GM23338 (cell line): ENCODE results near the gene PLCH2. TPM values are rescaled to one million over a fixed set of nuclear protein-coding genes. Genes with fewer than 3 reads are reported as not detected.

Experiments used
- ATAC-seq: fragments of 200-7000 bp; cut with Tn5 transposase; 3 replicates; pipeline ENCODE4 v1.9.1; 2020
- DNase-seq: peaks from one replicate; pipeline ENCODE4 v3.0.0-alpha.2; 2015; ENCODE audit warnings: low spot score
- H2AFZ ChIP-seq: fragments of 200-600 bp; sonication (generic); 2 replicates; pipeline ENCODE4 v1.8.0; 2016; ENCODE audit warnings: antibody characterized with exemption, mild to moderate bottlenecking, moderate library complexity
- H3F3A ChIP-seq: fragments of 200-600 bp; sonication (generic); replicated peaks from 2 replicates; pipeline ENCODE4 v1.8.0; 2017; ENCODE audit warnings: antibody characterized with exemption, mixed run types, low read depth
- H3K27ac ChIP-seq: fragments of 200-600 bp; sonication (generic); 2 replicates; pipeline ENCODE4 v1.6.1; 2016; ENCODE audit warnings: low read depth
- H3K27me3 ChIP-seq: fragments of 200-600 bp; sonication (generic); 2 replicates; pipeline ENCODE4 v1.8.0; 2016; ENCODE audit warnings: mild to moderate bottlenecking, mixed run types, moderate library complexity; ENCODE audit not compliant: insufficient read depth
- H3K36me3 ChIP-seq: fragments of 200-600 bp; sonication (generic); 2 replicates; pipeline ENCODE4 v1.8.0; 2016; ENCODE audit warnings: mild to moderate bottlenecking; ENCODE audit not compliant: insufficient read depth
- H3K4me1 ChIP-seq: fragments of 200-600 bp; sonication (generic); 2 replicates; pipeline ENCODE4 v1.8.0; 2016; ENCODE audit warnings: mild to moderate bottlenecking, moderate library complexity; ENCODE audit not compliant: insufficient read depth
- H3K4me2 ChIP-seq: fragments of 200-600 bp; sonication (generic); 2 replicates; pipeline ENCODE4 v1.7.1; 2017; ENCODE audit warnings: mixed run types
- H3K4me3 ChIP-seq: fragments of 200-600 bp; sonication (generic); 2 replicates; pipeline ENCODE4 v1.6.1; 2016; ENCODE audit warnings: mixed run types
- H3K79me2 ChIP-seq: fragments of 200-600 bp; sonication (generic); replicated peaks from 2 replicates; pipeline ENCODE4 v1.8.0; 2017; ENCODE audit warnings: mild to moderate bottlenecking; ENCODE audit not compliant: insufficient read depth
- H3K9me2 ChIP-seq: fragments of 200-600 bp; sonication (generic); 2 replicates; pipeline ENCODE4 v1.8.0; 2017; ENCODE audit not compliant: insufficient read depth
- H4K20me1 ChIP-seq: fragments of 200-600 bp; sonication (generic); replicated peaks from 2 replicates; pipeline ENCODE4 v1.8.0; 2017; ENCODE audit warnings: mild to moderate bottlenecking; ENCODE audit not compliant: insufficient read depth
- H3K27ac Mint-ChIP-seq: 2 replicates; pipeline ENCODE4 v1.8.0; 2020; ENCODE audit warnings: inconsistent platforms, mild to moderate bottlenecking, moderate library complexity, mixed read lengths
- H3K27me3 Mint-ChIP-seq: 3 replicates; pipeline ENCODE4 v1.8.0; 2022; ENCODE audit warnings: low read depth, mild to moderate bottlenecking, moderate library complexity, mixed read lengths, inconsistent platforms; ENCODE audit not compliant: insufficient read depth, poor library complexity
- H3K36me3 Mint-ChIP-seq: 3 replicates; pipeline ENCODE4 v1.8.0; 2021; ENCODE audit warnings: low read depth, mild to moderate bottlenecking, inconsistent platforms, moderate library complexity, mixed read lengths
- H3K4me1 Mint-ChIP-seq: 3 replicates; pipeline ENCODE4 v1.8.0; 2020; ENCODE audit warnings: mild to moderate bottlenecking, inconsistent platforms, mixed read lengths
- H3K4me3 Mint-ChIP-seq: 3 replicates; pipeline ENCODE4 v1.8.0; 2021; ENCODE audit warnings: moderate library complexity, mild to moderate bottlenecking, inconsistent platforms, mixed read lengths
- H3K9me3 Mint-ChIP-seq: 3 replicates; pipeline ENCODE4 v1.8.0; 2020; ENCODE audit warnings: moderate library complexity, mild to moderate bottlenecking, inconsistent platforms, mixed read lengths
- CREB1 ChIP-seq: fragments of 250-450 bp; sonication (Bioruptor Pico); IDR thresholded peaks from 2 replicates; pipeline ENCODE4 v1.5.0; 2020; ENCODE audit warnings: low read depth, mild to moderate bottlenecking, moderate library complexity
- CTCF ChIP-seq, 2 experiments: fragments of 200-600 bp in 1 of 2; sonication (generic) in 1 of 2; conservative IDR thresholded peaks; 2 replicates each; pipeline versions ENCODE4 v1.5.1 to v1.6.1; 2016 to 2017; ENCODE audit warnings: antibody characterized with exemption in 2 of 2, low read depth in 2 of 2, mild to moderate bottlenecking in 2 of 2, moderate library complexity in 1 of 2
- EZH2 ChIP-seq: fragments of 200-600 bp; sonication (generic); IDR thresholded peaks from one replicate; pipeline ENCODE4 v1.8.0; 2017; ENCODE audit warnings: antibody characterized with exemption, mild to moderate bottlenecking, low read depth; ENCODE audit not compliant: unreplicated experiment
- EZH2phosphoT487 ChIP-seq: fragments of 200-600 bp; sonication (generic); IDR thresholded peaks from one replicate; pipeline ENCODE4 v1.8.1; 2018; ENCODE audit warnings: antibody characterized with exemption; ENCODE audit not compliant: unreplicated experiment
- JUNB ChIP-seq: IDR thresholded peaks from one replicate; pipeline ENCODE4 v1.6.1; 2016; ENCODE audit warnings: antibody characterized with exemption; ENCODE audit not compliant: unreplicated experiment
- NANOG ChIP-seq: IDR thresholded peaks from 2 replicates; pipeline ENCODE4 v1.6.1; 2016; ENCODE audit warnings: antibody characterized with exemption, borderline replicate concordance
- POLR2AphosphoS5 ChIP-seq: IDR thresholded peaks from 2 replicates; pipeline ENCODE4 v1.6.1; 2016; ENCODE audit warnings: antibody characterized with exemption, low read depth
- STAT1 ChIP-seq: IDR thresholded peaks from one replicate; pipeline ENCODE4 v1.6.1; 2016; ENCODE audit warnings: antibody characterized with exemption; ENCODE audit not compliant: unreplicated experiment
- ZNF114 ChIP-seq: fragments of 250-450 bp; sonication (Bioruptor Pico); IDR thresholded peaks from 2 replicates; pipeline ENCODE4 v1.5.0; 2020; ENCODE audit warnings: mild to moderate bottlenecking, moderate library complexity
- ZNF331 ChIP-seq: fragments of 250-450 bp; sonication (Bioruptor Pico); IDR thresholded peaks from 2 replicates; pipeline ENCODE4 v1.5.0; 2020; ENCODE audit warnings: low read depth, mild to moderate bottlenecking, moderate library complexity
- polyA plus RNA-seq: library from polyadenylated mRNA; unstranded; fragments of >200 nt; fragmentation: Nextera tagmentation; extraction: Ambion mirVana; gene quantifications from 2 replicates; pipeline ENCODE4 v1.2.1, GENCODE V29; 2016
- total RNA-seq: library from RNA; depleted of rRNA; stranded (reverse); fragments of >200 nt; shearing (Covaris generic); gene quantifications from 2 replicates; pipeline ENCODE4 v1.2.3, GENCODE V29; 2014
- TF ChIP-seq, protein P1 (sequence below): IDR thresholded peaks from one replicate; pipeline ENCODE4 v1.6.1; 2018; ENCODE audit warnings: antibody characterized with exemption; ENCODE audit not compliant: unreplicated experiment
- TF ChIP-seq, protein P2 (sequence below): IDR thresholded peaks from 2 replicates; pipeline ENCODE4 v1.6.1; 2016; ENCODE audit warnings: antibody characterized with exemption
- TF ChIP-seq, protein P3 (sequence below): fragments of 250-450 bp; sonication (Bioruptor Pico); IDR thresholded peaks from 2 replicates; pipeline ENCODE4 v1.5.0; 2020; ENCODE audit warnings: mild to moderate bottlenecking, moderate library complexity

PLCH2 gene
- total and polyA plus RNA-seq, 2 experiments from 2014 or later, result 0.31 TPM; not detected in 1

DNA sequence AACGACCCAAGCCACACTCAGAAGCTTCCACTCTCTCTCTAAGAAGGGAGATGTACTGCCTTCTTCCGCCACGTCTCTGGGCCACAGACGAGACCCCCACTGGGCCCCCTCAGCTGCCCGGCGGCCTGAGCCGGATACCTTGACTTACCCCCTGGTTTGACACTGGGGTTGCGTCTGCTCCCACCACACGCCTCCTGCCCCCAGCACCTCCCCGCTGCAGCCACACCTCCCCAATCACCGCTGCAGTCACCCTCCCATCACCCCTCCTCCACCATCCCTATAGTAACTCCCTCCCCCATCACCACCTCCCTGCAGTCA, 39.6 kb downstream of the PLCH2 start:
- Histone ChIP-seq H3F3A (no peaks in the 10 kb centered on the region), H3K4me3 (no peak overlapping the region), H3K27ac (no peak overlapping the region), H3K4me2 (no peak overlapping the region), H3K27me3 (no peaks in the 10 kb centered on the region), H4K20me1 (peaks cover 3% of the 10 kb centered on the region; the same call in 1 of the 2 replicates), H3K4me1 (no peaks in the 10 kb centered on the region), H2AFZ (no peak overlapping the region), H3K9me2 (no peaks in the 10 kb centered on the region), H3K79me2 (no peaks in the 10 kb centered on the region), H3K36me3 (no peaks in the 10 kb centered on the region; the same call in 1 of the 2 replicates)
- Mint-ChIP-seq H3K4me3 (no peak overlapping the region), H3K27me3 (peaks cover 1% of the 10 kb centered on the region), H3K36me3 (peaks cover 31% of the 10 kb centered on the region), H3K9me3 (no peaks in the 10 kb centered on the region), H3K27ac (no peak overlapping the region), H3K4me1 (no peaks in the 10 kb centered on the region)
- ATAC-seq (no peak), DNase-seq (no peak)
- TF ChIP-seq NANOG, result no peak
- TF ChIP-seq CTCF (conservative IDR thresholded peaks at IDR 0.05; ENCODE audit: low read depth in 2 of 2), result no peak
- TF ChIP-seq, protein P1, sequence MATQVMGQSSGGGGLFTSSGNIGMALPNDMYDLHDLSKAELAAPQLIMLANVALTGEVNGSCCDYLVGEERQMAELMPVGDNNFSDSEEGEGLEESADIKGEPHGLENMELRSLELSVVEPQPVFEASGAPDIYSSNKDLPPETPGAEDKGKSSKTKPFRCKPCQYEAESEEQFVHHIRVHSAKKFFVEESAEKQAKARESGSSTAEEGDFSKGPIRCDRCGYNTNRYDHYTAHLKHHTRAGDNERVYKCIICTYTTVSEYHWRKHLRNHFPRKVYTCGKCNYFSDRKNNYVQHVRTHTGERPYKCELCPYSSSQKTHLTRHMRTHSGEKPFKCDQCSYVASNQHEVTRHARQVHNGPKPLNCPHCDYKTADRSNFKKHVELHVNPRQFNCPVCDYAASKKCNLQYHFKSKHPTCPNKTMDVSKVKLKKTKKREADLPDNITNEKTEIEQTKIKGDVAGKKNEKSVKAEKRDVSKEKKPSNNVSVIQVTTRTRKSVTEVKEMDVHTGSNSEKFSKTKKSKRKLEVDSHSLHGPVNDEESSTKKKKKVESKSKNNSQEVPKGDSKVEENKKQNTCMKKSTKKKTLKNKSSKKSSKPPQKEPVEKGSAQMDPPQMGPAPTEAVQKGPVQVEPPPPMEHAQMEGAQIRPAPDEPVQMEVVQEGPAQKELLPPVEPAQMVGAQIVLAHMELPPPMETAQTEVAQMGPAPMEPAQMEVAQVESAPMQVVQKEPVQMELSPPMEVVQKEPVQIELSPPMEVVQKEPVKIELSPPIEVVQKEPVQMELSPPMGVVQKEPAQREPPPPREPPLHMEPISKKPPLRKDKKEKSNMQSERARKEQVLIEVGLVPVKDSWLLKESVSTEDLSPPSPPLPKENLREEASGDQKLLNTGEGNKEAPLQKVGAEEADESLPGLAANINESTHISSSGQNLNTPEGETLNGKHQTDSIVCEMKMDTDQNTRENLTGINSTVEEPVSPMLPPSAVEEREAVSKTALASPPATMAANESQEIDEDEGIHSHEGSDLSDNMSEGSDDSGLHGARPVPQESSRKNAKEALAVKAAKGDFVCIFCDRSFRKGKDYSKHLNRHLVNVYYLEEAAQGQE, result no peak
- no peak for TF ChIP-seq STAT1
- no peak for TF ChIP-seq CREB1
- TF ChIP-seq, protein P2, sequence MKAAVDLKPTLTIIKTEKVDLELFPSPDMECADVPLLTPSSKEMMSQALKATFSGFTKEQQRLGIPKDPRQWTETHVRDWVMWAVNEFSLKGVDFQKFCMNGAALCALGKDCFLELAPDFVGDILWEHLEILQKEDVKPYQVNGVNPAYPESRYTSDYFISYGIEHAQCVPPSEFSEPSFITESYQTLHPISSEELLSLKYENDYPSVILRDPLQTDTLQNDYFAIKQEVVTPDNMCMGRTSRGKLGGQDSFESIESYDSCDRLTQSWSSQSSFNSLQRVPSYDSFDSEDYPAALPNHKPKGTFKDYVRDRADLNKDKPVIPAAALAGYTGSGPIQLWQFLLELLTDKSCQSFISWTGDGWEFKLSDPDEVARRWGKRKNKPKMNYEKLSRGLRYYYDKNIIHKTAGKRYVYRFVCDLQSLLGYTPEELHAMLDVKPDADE, result no peak
- TF ChIP-seq, protein P3, sequence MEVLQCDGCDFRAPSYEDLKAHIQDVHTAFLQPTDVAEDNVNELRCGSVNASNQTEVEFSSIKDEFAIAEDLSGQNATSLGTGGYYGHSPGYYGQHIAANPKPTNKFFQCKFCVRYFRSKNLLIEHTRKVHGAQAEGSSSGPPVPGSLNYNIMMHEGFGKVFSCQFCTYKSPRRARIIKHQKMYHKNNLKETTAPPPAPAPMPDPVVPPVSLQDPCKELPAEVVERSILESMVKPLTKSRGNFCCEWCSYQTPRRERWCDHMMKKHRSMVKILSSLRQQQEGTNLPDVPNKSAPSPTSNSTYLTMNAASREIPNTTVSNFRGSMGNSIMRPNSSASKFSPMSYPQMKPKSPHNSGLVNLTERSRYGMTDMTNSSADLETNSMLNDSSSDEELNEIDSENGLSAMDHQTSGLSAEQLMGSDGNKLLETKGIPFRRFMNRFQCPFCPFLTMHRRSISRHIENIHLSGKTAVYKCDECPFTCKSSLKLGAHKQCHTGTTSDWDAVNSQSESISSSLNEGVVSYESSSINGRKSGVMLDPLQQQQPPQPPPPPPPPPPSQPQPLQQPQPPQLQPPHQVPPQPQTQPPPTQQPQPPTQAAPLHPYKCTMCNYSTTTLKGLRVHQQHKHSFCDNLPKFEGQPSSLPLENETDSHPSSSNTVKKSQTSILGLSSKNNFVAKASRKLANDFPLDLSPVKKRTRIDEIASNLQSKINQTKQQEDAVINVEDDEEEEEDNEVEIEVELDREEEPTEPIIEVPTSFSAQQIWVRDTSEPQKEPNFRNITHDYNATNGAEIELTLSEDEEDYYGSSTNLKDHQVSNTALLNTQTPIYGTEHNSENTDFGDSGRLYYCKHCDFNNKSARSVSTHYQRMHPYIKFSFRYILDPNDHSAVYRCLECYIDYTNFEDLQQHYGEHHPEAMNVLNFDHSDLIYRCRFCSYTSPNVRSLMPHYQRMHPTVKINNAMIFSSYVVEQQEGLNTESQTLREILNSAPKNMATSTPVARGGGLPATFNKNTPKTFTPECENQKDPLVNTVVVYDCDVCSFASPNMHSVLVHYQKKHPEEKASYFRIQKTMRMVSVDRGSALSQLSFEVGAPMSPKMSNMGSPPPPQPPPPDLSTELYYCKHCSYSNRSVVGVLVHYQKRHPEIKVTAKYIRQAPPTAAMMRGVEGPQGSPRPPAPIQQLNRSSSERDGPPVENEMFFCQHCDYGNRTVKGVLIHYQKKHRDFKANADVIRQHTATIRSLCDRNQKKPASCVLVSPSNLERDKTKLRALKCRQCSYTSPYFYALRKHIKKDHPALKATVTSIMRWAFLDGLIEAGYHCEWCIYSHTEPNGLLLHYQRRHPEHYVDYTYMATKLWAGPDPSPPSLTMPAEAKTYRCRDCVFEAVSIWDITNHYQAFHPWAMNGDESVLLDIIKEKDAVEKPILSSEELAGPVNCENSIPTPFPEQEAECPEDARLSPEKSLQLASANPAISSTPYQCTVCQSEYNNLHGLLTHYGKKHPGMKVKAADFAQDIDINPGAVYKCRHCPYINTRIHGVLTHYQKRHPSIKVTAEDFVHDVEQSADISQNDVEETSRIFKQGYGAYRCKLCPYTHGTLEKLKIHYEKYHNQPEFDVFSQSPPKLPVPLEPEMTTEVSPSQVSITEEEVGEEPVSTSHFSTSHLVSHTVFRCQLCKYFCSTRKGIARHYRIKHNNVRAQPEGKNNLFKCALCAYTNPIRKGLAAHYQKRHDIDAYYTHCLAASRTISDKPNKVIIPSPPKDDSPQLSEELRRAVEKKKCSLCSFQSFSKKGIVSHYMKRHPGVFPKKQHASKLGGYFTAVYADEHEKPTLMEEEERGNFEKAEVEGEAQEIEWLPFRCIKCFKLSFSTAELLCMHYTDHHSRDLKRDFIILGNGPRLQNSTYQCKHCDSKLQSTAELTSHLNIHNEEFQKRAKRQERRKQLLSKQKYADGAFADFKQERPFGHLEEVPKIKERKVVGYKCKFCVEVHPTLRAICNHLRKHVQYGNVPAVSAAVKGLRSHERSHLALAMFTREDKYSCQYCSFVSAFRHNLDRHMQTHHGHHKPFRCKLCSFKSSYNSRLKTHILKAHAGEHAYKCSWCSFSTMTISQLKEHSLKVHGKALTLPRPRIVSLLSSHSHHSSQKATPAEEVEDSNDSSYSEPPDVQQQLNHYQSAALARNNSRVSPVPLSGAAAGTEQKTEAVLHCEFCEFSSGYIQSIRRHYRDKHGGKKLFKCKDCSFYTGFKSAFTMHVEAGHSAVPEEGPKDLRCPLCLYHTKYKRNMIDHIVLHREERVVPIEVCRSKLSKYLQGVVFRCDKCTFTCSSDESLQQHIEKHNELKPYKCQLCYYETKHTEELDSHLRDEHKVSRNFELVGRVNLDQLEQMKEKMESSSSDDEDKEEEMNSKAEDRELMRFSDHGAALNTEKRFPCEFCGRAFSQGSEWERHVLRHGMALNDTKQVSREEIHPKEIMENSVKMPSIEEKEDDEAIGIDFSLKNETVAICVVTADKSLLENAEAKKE (CRISPR knock-in tag), result no peak
- no peak for TF ChIP-seq POLR2AphosphoS5
- no peak for TF ChIP-seq ZNF331 (CRISPR knock-in tag)
- TF ChIP-seq JUNB, result no peak
- TF ChIP-seq EZH2phosphoT487, result no peak
- no peak for TF ChIP-seq EZH2
- no peak for TF ChIP-seq ZNF114 (CRISPR knock-in tag)
